ENCODE results near the gene MBNL1.

The MBNL1 gene

GRCh38 chr3:152291649-152292066, 22.9 kb downstream of the MBNL1 start:
- TF ChIP-seq, protein P1, sequence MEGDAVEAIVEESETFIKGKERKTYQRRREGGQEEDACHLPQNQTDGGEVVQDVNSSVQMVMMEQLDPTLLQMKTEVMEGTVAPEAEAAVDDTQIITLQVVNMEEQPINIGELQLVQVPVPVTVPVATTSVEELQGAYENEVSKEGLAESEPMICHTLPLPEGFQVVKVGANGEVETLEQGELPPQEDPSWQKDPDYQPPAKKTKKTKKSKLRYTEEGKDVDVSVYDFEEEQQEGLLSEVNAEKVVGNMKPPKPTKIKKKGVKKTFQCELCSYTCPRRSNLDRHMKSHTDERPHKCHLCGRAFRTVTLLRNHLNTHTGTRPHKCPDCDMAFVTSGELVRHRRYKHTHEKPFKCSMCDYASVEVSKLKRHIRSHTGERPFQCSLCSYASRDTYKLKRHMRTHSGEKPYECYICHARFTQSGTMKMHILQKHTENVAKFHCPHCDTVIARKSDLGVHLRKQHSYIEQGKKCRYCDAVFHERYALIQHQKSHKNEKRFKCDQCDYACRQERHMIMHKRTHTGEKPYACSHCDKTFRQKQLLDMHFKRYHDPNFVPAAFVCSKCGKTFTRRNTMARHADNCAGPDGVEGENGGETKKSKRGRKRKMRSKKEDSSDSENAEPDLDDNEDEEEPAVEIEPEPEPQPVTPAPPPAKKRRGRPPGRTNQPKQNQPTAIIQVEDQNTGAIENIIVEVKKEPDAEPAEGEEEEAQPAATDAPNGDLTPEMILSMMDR (IDR thresholded peaks at IDR 0.05; ENCODE audit: low read length, missing control alignments) = no peak
- H3K4me3 ChIP-seq (replicated peaks; ENCODE audit: low read depth, low read length) = no peak overlapping the region
- no peak for DNase-seq (ENCODE audit: low read depth)

- TF ChIP-seq, protein P1 (IDR thresholded peaks at IDR 0.05; ENCODE audit: low read length, missing control alignments) = no peak
- H3K4me3 ChIP-seq (replicated peaks; ENCODE audit: low read depth, low read length) = no peak overlapping the region
These were observed 23.6 kb downstream of the MBNL1 start for GRCh38 chr3:152292366-152292765.

DNA sequence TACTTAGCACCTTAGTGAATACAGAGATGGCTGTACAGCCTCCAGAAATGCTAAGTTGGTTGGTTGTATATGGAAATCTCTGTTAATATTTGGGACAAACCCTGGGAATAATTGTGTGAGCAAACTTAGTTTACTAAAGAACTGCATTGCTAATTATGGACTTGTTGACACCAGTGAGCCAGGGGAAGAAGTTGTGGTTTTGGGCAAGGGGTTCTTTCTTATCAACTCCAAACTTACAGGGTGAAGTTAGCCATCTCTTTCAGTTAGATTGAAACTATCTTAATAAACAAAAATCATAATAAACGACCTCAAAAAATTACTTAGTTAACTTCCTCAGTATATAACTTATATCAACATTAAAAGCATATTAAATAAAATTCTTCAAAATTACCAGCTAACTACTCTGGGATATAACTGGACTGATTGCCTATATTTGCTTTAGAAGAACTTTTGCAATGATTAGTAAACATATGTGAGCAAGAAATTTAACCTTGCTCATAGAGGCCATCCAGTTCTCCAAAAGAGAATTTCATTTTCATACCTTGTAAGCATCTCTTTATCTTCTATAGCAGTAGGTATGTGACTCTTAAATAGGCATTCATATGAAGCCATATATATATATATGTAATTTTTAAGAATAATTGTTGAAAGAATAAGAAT, 24.7 kb downstream of the MBNL1 start:
- TF ChIP-seq, protein P1 (IDR thresholded peaks at IDR 0.05; ENCODE audit: low read length, missing control alignments) = no peak
- no peak for DNase-seq (ENCODE audit: low read depth)
- H3K4me3 ChIP-seq (replicated peaks; ENCODE audit: low read depth, low read length) = no peak overlapping the region

More at GRCh38 chr3:152292366-152292765, 23.6 kb downstream of the MBNL1 start:
- DNase-seq (ENCODE audit: low read depth) = no peak

DNA sequence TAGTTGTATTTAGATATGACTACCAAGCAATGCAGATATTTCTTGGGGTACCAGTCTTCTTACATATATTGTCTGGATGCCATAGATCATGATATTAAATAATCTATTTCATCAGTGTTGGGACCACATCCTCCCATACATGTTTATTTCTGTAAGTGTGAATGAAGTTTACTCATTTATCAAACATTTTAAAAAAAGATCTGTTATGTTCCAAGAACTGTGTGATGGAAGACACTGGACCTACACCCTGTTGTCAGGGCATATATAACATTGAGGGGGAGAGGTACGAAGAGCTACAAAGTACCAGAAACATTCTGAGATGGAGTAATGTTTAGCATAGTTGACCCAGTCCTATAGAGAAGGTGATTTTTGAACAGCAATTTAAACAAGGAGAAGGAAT, 26.6 kb downstream of the MBNL1 start:
- no peak overlapping the region for H3K4me3 ChIP-seq (replicated peaks; ENCODE audit: low read depth, low read length)
- no peak for DNase-seq (ENCODE audit: low read depth)
- TF ChIP-seq, protein P1 (IDR thresholded peaks at IDR 0.05; ENCODE audit: low read length, missing control alignments) = no peak

DNA sequence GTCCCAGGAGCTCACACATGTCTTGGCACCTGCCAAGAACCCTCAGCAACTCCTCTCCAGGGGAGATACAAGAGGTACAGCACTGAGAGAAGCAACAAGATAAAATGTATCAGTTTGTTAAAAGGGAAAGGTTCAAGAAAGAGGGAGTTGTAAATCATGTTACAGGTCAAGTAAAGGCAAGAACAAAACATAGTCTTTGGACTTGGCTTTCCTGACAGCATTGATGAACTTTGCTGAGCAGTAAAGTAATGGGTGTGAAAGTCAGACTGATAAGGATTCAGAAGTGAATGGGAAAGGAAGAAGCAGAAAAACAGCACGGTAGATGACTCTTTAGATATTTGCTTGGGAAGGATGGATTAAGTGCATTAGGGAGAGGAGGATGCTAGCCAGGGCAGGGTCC, 27.1 kb downstream of the MBNL1 start:
- H3K4me3 ChIP-seq (replicated peaks; ENCODE audit: low read depth, low read length) = no peak overlapping the region
- TF ChIP-seq, protein P1 (IDR thresholded peaks at IDR 0.05; ENCODE audit: low read length, missing control alignments) = no peak
- DNase-seq (ENCODE audit: low read depth) = no peak

GRCh38 chr3:152296382-152296781, 27.7 kb downstream of the MBNL1 start:
- no peak for DNase-seq (ENCODE audit: low read depth)
- H3K4me3 ChIP-seq (replicated peaks; ENCODE audit: low read depth, low read length) = no peak overlapping the region
- TF ChIP-seq, protein P1 (IDR thresholded peaks at IDR 0.05; ENCODE audit: low read length, missing control alignments) = no peak

DNA sequence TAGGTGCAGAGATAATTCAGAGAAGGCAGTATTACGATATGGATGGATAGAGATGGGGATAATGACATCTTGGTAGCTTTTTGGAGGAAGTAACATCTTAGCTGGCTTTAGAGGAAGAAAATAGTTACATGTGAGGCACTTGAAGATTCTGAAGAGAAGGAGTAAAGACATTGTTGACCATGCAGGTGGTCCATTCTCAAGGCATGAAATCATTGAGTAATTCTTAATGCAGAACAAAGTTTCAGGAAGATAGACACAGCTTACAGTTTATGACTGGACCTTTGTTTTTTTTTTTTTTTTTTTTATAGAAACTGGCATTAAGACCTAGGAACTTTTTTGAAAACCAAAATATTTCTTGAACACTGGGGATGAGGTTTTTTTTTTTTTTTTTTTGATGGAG, 28.2 kb downstream of the MBNL1 start:
- H3K4me3 ChIP-seq (replicated peaks; ENCODE audit: low read depth, low read length) = no peak overlapping the region
- TF ChIP-seq, protein P1 (IDR thresholded peaks at IDR 0.05; ENCODE audit: low read length, missing control alignments) = no peak
- DNase-seq (ENCODE audit: low read depth) = no peak

Data from fibroblast of pulmonary artery (primary cell).